B cell (primary cell): ENCODE results near the gene TMEM94. TPM values are rescaled to one million over a fixed set of nuclear protein-coding genes. Genes with fewer than 3 reads are reported as not detected.

Experiments used
- ATAC-seq: fragments of 200-7000 bp; cut with Tn5 transposase; one replicate; pipeline ENCODE4 v1.10.0; 2021; ENCODE audit warnings: low read depth, mild to moderate bottlenecking, moderate number of reproducible peaks, moderate library complexity
- CTCF ChIA-PET: fragments of 350-600 bp; sonication (Branson Sonifier 250); formaldehyde crosslinking; loops from one replicate; lab custom pipeline; 2021; ENCODE audit warnings: antibody characterized with exemption, inconsistent platforms; lab: Charles Lee
- POLR2A ChIA-PET: fragments of 350-600 bp; sonication (Branson Sonifier 250); formaldehyde crosslinking; loops from one replicate; lab custom pipeline; 2021; ENCODE audit warnings: antibody characterized with exemption; lab: Charles Lee
- DNase-seq: peaks from one replicate; pipeline ENCODE4 v3.0.0; 2013
- H2AFZ ChIP-seq: 2 replicates; pipeline ENCODE4 v1.6.1; 2012; ENCODE audit warnings: mild to moderate bottlenecking, low read depth, low read length; ENCODE audit not compliant: insufficient read depth, poor library complexity, severe bottlenecking
- H3K27ac ChIP-seq, 2 donors: 1 replicate in 1 of 2; 2 replicates in 1 of 2; pipeline ENCODE4 v1.5.1; 2012 to 2013; ENCODE audit warnings: low read length in 2 of 2, mild to moderate bottlenecking in 2 of 2, moderate library complexity in 1 of 2
- H3K27me3 ChIP-seq, 4 experiments: fragments of 200-600 bp in 1 of 4; sonication (generic) in 1 of 4; replicated peaks in 1 of 4; 1 replicate in 2 of 4; 2 replicates in 2 of 4; pipeline versions ENCODE4 v1.6.1 to v1.7.0; 2013 to 2016; ENCODE audit warnings: low read length in 3 of 4, mild to moderate bottlenecking in 2 of 4, mixed read lengths in 1 of 4, moderate library complexity in 1 of 4; ENCODE audit not compliant: insufficient read depth in 4 of 4, control insufficient read depth in 3 of 4; ENCODE audit errors: control extremely low read depth in 1 of 4
- H3K36me3 ChIP-seq, 2 experiments: replicated peaks in 1 of 2; 1 replicate in 1 of 2; 2 replicates in 1 of 2; pipeline versions ENCODE4 v1.6.1 to v1.7.1; 2013; ENCODE audit warnings: low read length in 1 of 2; ENCODE audit not compliant: insufficient read depth in 2 of 2, control insufficient read depth in 1 of 2; ENCODE audit errors: control extremely low read depth in 1 of 2, extremely low read depth in 1 of 2
- H3K4me1 ChIP-seq, 2 donors: fragments of 200-600 bp in 1 of 2; sonication (generic) in 1 of 2; 1 replicate in 1 of 2; 2 replicates in 1 of 2; pipeline versions ENCODE4 v1.5.1 to v1.6.1; 2013 to 2017; ENCODE audit warnings: low read length in 2 of 2; ENCODE audit not compliant: control insufficient read depth in 2 of 2, insufficient read depth in 2 of 2
- H3K4me2 ChIP-seq: replicated peaks from 2 replicates; pipeline ENCODE3; 2012; ENCODE audit warnings: mild to moderate bottlenecking, low read depth, low read length; ENCODE audit not compliant: poor library complexity, severe bottlenecking
- H3K4me3 ChIP-seq, 5 experiments: fragments of 200-600 bp in 1 of 5; sonication (generic) in 1 of 5; 1 replicate in 3 of 5; 2 replicates in 2 of 5; pipeline versions ENCODE4 v1.5.1 to v1.7.0; 2011 to 2016; ENCODE audit warnings: low read length in 4 of 5, mild to moderate bottlenecking in 4 of 5, low read depth in 2 of 5, control low read depth in 1 of 5, moderate library complexity in 1 of 5; ENCODE audit not compliant: insufficient read depth in 1 of 5; ENCODE audit errors: control extremely low read depth in 1 of 5, extremely low read depth in 1 of 5
- H3K79me2 ChIP-seq: fragments of 200-600 bp; sonication (generic); one replicate; pipeline ENCODE4 v1.6.0; 2016; ENCODE audit warnings: low read length; ENCODE audit not compliant: control insufficient read depth, insufficient read depth
- H3K9ac ChIP-seq: fragments of 200-600 bp; sonication (generic); 2 replicates; pipeline ENCODE4 v1.6.1; 2017; ENCODE audit warnings: mild to moderate bottlenecking, low read length, moderate library complexity
- H3K9me3 ChIP-seq, 3 donors: one replicate each; pipeline versions ENCODE4 v1.6.1 to v1.7.1; 2013; ENCODE audit warnings: low read length in 2 of 3; ENCODE audit not compliant: control insufficient read depth in 2 of 3, insufficient read depth in 1 of 3; ENCODE audit errors: control extremely low read depth in 1 of 3
- H4K20me1 ChIP-seq: 2 replicates; pipeline ENCODE4 v1.6.0; 2012; ENCODE audit warnings: mild to moderate bottlenecking, low read length; ENCODE audit not compliant: insufficient read depth, control insufficient read depth, poor library complexity, severe bottlenecking
- H3K27ac Mint-ChIP-seq: one replicate; pipeline ENCODE4 v1.8.0; 2021; ENCODE audit warnings: mixed read lengths
- H3K27me3 Mint-ChIP-seq: one replicate; pipeline ENCODE4 v1.8.0; 2021; ENCODE audit warnings: mixed read lengths
- H3K4me1 Mint-ChIP-seq: one replicate; pipeline ENCODE4 v1.8.0; 2021; ENCODE audit warnings: mixed read lengths
- H3K4me3 Mint-ChIP-seq: one replicate; pipeline ENCODE4 v1.8.0; 2021; ENCODE audit warnings: mixed read lengths
- H3K9me3 Mint-ChIP-seq: one replicate; pipeline ENCODE4 v1.8.0; 2022; ENCODE audit warnings: mixed read lengths; ENCODE audit not compliant: insufficient read depth
- CTCF ChIP-seq: fragments of 200-600 bp; IDR thresholded peaks from one replicate; pipeline ENCODE4 v1.8.0; 2022; ENCODE audit warnings: antibody characterized with exemption, mild to moderate bottlenecking
- EZH2 ChIP-seq: IDR thresholded peaks from 2 replicates; pipeline ENCODE4 v1.6.1; 2012; ENCODE audit warnings: borderline replicate concordance, low read depth, mild to moderate bottlenecking, moderate library complexity, low read length; ENCODE audit not compliant: insufficient read depth, poor library complexity, severe bottlenecking
- WGBS: methylation state at CpG from one replicate; pipeline ENCODE4 v1.1.5; 2013; ENCODE audit warnings: missing lambda C conversion rate; ENCODE audit not compliant: insufficient coverage; 5-methylcytosine and 5-hydroxymethylcytosine counted together
- intact Hi-C: fragments of 100-400 bp; cut with micrococcal nuclease; formaldehyde crosslinking; loops from one replicate; pipeline ENCODE4 v1.10.0; 2022
- polyA plus RNA-seq: library from polyadenylated mRNA; depleted of rRNA; stranded (reverse); fragments of >200 nt; gene quantifications from 2 replicates; pipeline ENCODE4 v1.2.3, GENCODE V29; 2012
- total RNA-seq, 2 donors: library from RNA; stranded (reverse); fragments of 120-200 nt in 1 of 2; gene quantifications; 1 replicate in 1 of 2; 2 replicates in 1 of 2; pipeline versions ENCODE4 v1.2.3 to v1.2.4, GENCODE V29; 2013 to 2022

TMEM94 gene
- total and polyA plus RNA-seq, 2 donors (not counting 1 experiment from before 2014, with no cell fraction given) = 139 to 158 TPM

DNA sequence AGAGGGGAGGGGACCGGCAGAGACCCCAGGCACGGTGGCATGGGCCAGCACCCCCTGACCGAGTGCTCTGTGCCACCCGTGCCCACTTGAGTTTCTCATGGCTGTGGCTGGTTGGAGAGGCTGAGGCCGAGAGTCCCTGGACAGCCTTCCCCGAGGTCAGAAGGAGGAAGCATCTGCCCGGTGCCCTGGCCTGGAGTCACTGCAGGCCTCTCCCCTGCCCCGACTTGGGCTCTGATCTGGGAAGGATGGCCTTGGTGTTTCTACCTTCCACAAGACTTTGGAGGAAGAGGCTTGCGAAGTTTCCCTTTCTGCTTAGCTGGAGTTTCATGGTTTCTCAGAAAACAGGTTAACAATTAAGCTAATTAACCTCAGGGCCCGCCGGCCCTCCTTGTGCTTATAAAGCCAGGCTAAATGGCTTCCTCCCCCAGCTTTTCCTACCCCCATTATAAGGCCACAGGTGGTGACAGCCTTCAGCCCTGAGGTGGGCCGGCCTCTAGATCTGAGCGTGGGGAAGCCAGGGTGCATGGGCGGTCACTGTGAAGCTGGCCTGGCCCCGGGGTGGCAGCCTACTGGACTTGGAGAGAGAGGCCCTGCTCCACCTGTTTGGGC is 86.4 kb downstream of the TMEM94 start:
- POLR2A ChIA-PET = interaction anchor here (0.5 kb wide), 1 partner anchor 130 kb away, joined by 3 read pairs; no protein-coding TSS in a partner anchor
- WGBS = 94% methylated on average over 14 of the region's 15 CpGs
- Histone ChIP-seq H3K4me1 (no peaks in the 10 kb centered on the region), H3K4me2 (no peak overlapping the region), H3K79me2 (no peaks in the 10 kb centered on the region), H3K27me3 (no peaks in the 10 kb centered on the region), H4K20me1 (no peaks in the 10 kb centered on the region), H2AFZ (no peak overlapping the region), H3K9ac (no peak overlapping the region), H3K27ac (no peak overlapping the region), H3K9me3 (no peaks in the 10 kb centered on the region), H3K36me3 (peaks cover 0 to 5% of the 10 kb centered on the region in 2 experiments), H3K4me3 (no peak overlapping the region)
- TF ChIP-seq CTCF (no peak), EZH2 (no peak)
- no peaks in the 10 kb centered on the region for H3K27me3 Mint-ChIP-seq
- ATAC-seq (no peak), DNase-seq (no peak)
- H3K27ac Mint-ChIP-seq = no peak overlapping the region
- H3K4me3 Mint-ChIP-seq = no peak overlapping the region
- H3K9me3 Mint-ChIP-seq = no peaks in the 10 kb centered on the region
- intact Hi-C loops = no loop called here
- CTCF ChIA-PET = interaction anchor here (1.4 kb wide), 1 partner anchor 11 kb away, joined by 4 read pairs; no protein-coding TSS in a partner anchor
- no peaks in the 10 kb centered on the region for H3K4me1 Mint-ChIP-seq

- no peak overlapping the region for H3K4me2 ChIP-seq
- ATAC-seq = no peak
These were observed 87.8 kb downstream of the TMEM94 start for GRCh38 chr17:75544250-75544649.

More at GRCh38 chr17:75544250-75544649, 87.8 kb downstream of the TMEM94 start:
- DNase-seq = no peak
- Histone ChIP-seq H3K9me3 (no peaks in the 10 kb centered on the region), H3K27me3 (no peaks in the 10 kb centered on the region), H3K36me3 (peaks cover 0 to 5% of the 10 kb centered on the region in 2 experiments), H3K9ac (no peak overlapping the region), H4K20me1 (no peaks in the 10 kb centered on the region), H3K79me2 (no peaks in the 10 kb centered on the region), H3K4me3 (no peak overlapping the region), H2AFZ (no peak overlapping the region), H3K27ac (no peak overlapping the region), H3K4me1 (no peaks in the 10 kb centered on the region)
- peaks cover 3% of the 10 kb centered on the region for H3K4me1 Mint-ChIP-seq
- no peaks in the 10 kb centered on the region for H3K9me3 Mint-ChIP-seq
- no peaks in the 10 kb centered on the region for H3K27me3 Mint-ChIP-seq
- intact Hi-C loops = no loop called here
- ChIA-PET CTCF (no interaction called here), POLR2A (no interaction called here)
- TF ChIP-seq CTCF = no peak
- TF ChIP-seq EZH2 = no peak
- no peak overlapping the region for H3K27ac Mint-ChIP-seq
- H3K4me3 Mint-ChIP-seq = no peak overlapping the region
- WGBS = 93% methylated on average over 7 of the region's 8 CpGs
